WTC11 (cell line): ENCODE results near the gene SPI1.

Source experiments
- IRF2 ChIP-seq: sonication (generic); formaldehyde crosslinking; IDR thresholded peaks from 2 replicates; pipeline ENCODE4 v1.8.0; 2022; ENCODE audit warnings: low read depth, missing genetic modification reagents, borderline replicate concordance
- TEAD1 ChIP-seq: sonication (generic); formaldehyde crosslinking; IDR thresholded peaks from 2 replicates; pipeline ENCODE4 v1.8.0; 2022; ENCODE audit warnings: mild to moderate bottlenecking, missing genetic modification reagents
- ZBTB21 ChIP-seq: sonication (generic); formaldehyde crosslinking; IDR thresholded peaks from 2 replicates; pipeline ENCODE4 v1.8.1; 2023; ENCODE audit warnings: mild to moderate bottlenecking, missing genetic modification reagents, borderline replicate concordance
- ZNF263 ChIP-seq: sonication (generic); formaldehyde crosslinking; IDR thresholded peaks from 2 replicates; pipeline ENCODE4 v1.8.1; 2022; ENCODE audit warnings: low read depth, mild to moderate bottlenecking, moderate library complexity, missing genetic modification reagents
- TF ChIP-seq, protein P1 (sequence below): fragments of 200-600 bp; IDR thresholded peaks from 2 replicates; pipeline ENCODE4 v1.8.0; 2022; ENCODE audit warnings: antibody characterized with exemption
- TF ChIP-seq, protein P2 (sequence below): sonication (generic); formaldehyde crosslinking; IDR thresholded peaks from 2 replicates; pipeline ENCODE4 v1.8.1; 2023; ENCODE audit warnings: mild to moderate bottlenecking, missing genetic modification reagents, borderline replicate concordance

DNA sequence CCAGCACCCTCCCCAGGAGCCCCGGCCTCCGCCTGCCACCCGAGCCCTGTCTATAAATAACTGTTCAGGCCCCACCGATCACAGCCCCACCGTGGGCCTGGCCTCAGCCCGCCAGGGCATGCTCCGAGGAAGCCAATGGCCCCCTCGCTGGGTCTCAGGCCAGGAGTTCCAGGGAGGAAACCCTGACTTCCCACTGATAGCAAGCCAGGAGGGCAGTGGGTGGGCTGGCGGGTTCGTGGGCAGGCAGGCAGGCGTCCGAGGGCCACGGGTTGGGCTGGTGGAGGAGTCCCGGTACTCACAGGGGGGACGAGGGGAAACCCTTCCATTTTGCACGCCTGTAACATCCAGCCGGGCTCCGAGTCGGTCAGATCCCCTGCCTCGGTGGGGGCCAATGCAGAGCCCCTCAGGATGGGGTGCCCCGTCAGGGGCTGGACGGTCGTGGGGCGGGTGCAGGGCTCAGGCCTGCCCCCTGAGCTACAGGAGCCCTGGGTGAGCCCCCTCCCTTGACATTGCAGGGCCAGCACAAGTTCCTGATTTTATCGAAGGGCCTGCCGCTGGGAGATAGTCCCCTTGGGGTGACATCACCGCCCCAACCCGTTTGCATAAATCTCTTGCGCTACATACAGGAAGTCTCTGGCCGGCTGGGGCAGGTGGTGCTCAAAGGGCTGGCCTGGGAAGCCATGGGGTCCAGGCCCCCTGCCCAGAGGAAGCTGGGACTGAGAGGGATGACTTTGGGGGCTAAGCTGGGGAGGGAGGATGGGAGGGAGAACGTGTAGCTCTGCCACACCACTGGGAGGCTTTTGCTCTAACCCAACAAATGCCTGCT, at the start of gene SPI1:
- no peak for TF ChIP-seq ZNF263 (CRISPR knock-in tag)
- no peak for TF ChIP-seq TEAD1
- no peak for TF ChIP-seq IRF2 (CRISPR knock-in tag)
- TF ChIP-seq, protein P1, sequence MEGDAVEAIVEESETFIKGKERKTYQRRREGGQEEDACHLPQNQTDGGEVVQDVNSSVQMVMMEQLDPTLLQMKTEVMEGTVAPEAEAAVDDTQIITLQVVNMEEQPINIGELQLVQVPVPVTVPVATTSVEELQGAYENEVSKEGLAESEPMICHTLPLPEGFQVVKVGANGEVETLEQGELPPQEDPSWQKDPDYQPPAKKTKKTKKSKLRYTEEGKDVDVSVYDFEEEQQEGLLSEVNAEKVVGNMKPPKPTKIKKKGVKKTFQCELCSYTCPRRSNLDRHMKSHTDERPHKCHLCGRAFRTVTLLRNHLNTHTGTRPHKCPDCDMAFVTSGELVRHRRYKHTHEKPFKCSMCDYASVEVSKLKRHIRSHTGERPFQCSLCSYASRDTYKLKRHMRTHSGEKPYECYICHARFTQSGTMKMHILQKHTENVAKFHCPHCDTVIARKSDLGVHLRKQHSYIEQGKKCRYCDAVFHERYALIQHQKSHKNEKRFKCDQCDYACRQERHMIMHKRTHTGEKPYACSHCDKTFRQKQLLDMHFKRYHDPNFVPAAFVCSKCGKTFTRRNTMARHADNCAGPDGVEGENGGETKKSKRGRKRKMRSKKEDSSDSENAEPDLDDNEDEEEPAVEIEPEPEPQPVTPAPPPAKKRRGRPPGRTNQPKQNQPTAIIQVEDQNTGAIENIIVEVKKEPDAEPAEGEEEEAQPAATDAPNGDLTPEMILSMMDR: no peak
- no peak for TF ChIP-seq ZBTB21 (CRISPR knock-in tag)
- TF ChIP-seq, protein P2, sequence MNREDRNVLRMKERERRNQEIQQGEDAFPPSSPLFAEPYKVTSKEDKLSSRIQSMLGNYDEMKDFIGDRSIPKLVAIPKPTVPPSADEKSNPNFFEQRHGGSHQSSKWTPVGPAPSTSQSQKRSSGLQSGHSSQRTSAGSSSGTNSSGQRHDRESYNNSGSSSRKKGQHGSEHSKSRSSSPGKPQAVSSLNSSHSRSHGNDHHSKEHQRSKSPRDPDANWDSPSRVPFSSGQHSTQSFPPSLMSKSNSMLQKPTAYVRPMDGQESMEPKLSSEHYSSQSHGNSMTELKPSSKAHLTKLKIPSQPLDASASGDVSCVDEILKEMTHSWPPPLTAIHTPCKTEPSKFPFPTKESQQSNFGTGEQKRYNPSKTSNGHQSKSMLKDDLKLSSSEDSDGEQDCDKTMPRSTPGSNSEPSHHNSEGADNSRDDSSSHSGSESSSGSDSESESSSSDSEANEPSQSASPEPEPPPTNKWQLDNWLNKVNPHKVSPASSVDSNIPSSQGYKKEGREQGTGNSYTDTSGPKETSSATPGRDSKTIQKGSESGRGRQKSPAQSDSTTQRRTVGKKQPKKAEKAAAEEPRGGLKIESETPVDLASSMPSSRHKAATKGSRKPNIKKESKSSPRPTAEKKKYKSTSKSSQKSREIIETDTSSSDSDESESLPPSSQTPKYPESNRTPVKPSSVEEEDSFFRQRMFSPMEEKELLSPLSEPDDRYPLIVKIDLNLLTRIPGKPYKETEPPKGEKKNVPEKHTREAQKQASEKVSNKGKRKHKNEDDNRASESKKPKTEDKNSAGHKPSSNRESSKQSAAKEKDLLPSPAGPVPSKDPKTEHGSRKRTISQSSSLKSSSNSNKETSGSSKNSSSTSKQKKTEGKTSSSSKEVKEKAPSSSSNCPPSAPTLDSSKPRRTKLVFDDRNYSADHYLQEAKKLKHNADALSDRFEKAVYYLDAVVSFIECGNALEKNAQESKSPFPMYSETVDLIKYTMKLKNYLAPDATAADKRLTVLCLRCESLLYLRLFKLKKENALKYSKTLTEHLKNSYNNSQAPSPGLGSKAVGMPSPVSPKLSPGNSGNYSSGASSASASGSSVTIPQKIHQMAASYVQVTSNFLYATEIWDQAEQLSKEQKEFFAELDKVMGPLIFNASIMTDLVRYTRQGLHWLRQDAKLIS (CRISPR knock-in tag): no peak
